ENCODE measurements around the gene ATP6V1D. TPM values are rescaled to one million over a fixed set of nuclear protein-coding genes. Genes with fewer than 3 reads are reported as not detected.

Gene ATP6V1D
- total RNA-seq, 1 donor: 168 TPM

DNA sequence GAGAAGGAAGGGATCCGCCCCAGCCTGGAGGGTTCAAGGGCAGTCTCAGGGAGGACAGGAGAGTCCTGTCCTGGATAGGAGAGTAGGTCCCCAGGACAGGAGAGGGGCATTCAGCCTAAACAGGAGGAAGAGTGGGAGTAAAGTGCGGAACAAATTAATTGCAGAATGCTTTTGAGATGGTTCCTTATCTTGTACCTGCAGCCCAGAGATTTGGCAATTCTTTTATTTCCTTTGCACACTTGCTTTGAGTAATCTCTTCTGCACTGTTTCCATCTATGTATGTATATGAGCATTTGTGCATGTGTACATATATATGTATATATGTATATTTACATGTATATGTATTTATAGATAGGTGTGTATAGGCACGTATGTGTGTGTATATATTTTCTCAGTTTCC is 29.7 kb upstream of the ATP6V1D start:
- TF ChIP-seq, protein P1, sequence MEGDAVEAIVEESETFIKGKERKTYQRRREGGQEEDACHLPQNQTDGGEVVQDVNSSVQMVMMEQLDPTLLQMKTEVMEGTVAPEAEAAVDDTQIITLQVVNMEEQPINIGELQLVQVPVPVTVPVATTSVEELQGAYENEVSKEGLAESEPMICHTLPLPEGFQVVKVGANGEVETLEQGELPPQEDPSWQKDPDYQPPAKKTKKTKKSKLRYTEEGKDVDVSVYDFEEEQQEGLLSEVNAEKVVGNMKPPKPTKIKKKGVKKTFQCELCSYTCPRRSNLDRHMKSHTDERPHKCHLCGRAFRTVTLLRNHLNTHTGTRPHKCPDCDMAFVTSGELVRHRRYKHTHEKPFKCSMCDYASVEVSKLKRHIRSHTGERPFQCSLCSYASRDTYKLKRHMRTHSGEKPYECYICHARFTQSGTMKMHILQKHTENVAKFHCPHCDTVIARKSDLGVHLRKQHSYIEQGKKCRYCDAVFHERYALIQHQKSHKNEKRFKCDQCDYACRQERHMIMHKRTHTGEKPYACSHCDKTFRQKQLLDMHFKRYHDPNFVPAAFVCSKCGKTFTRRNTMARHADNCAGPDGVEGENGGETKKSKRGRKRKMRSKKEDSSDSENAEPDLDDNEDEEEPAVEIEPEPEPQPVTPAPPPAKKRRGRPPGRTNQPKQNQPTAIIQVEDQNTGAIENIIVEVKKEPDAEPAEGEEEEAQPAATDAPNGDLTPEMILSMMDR (IDR thresholded peaks at IDR 0.05; ENCODE audit: insufficient read depth, low read depth, low read length): no peak
- no peak overlapping the region for H3K4me3 ChIP-seq (ENCODE audit: low read depth, low read length)
- DNase-seq (ENCODE audit: low read depth): no peak

DNA sequence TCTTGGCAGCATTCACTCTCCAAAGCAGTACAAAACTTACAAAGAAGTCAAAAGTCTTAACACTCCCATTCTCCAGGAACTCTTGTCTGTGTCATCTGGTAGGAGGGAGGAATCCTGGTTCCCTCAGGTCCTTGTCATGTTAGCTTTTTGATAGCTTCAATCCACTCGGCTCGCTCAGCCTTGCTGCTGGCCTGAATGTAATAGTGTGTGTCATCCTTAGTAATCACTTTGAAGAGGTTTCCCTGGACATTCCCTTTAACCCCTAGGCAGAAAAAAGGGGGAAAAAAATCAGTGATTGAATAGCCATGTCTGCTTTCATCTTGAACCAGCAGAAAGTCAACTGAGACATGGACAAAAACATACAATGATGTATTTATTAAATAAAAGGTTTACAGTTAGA is 27.6 kb upstream of the ATP6V1D start:
- TF ChIP-seq, protein P1 (IDR thresholded peaks at IDR 0.05; ENCODE audit: insufficient read depth, low read depth, low read length): no peak
- no peak overlapping the region for H3K4me3 ChIP-seq (ENCODE audit: low read depth, low read length)
- DNase-seq (ENCODE audit: low read depth): no peak

DNA sequence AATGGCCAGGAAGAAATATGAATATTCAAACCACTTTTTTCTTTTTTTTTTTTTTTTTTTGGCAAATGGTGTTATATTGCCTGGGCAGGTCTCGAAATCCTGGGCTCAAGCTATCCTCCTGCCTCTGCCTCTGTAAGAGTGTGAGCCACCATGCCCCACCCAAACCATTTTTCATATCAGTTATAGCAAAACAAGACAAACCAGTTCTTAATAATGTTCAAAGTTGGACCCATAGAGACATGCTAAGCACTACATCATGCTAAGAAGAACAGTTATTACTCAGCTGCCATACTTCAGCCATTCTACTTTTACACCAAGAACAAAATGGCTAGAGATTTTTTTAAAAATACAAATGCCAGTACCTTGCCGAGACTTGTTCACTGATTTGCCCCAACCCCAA is 26.0 kb upstream of the ATP6V1D start:
- DNase-seq (ENCODE audit: low read depth): no peak
- H3K4me3 ChIP-seq (ENCODE audit: low read depth, low read length): no peak overlapping the region
- TF ChIP-seq, protein P1 (IDR thresholded peaks at IDR 0.05; ENCODE audit: insufficient read depth, low read depth, low read length): no peak

- TF ChIP-seq, protein P1 (IDR thresholded peaks at IDR 0.05; ENCODE audit: insufficient read depth, low read depth, low read length): no peak
- no peak overlapping the region for H3K4me3 ChIP-seq (ENCODE audit: low read depth, low read length)
- DNase-seq (ENCODE audit: low read depth): no peak
Observed at GRCh38 chr14:67385120-67385519, 25.5 kb upstream of the ATP6V1D start.

DNA sequence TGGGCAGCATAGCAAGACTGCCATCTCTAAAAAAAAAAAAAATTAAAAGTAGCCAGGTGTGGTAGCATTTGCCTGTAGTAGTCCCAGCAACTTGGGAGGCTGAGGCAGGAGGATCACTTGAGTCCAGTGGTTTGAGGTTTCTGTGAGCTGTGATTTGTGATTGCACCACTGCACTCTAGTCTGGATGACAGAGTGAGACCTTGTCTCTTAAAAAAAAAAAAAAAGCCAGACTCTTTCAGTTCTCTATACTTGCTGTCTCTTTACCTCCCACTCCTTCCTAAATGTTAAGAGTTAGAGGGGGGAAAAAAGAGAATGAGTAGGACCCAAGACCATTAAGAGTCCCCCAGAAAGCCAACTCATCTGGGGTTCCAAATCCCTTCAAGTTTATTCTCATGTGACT is 18.3 kb upstream of the ATP6V1D start:
- H3K4me3 ChIP-seq (ENCODE audit: low read depth, low read length): no peak overlapping the region
- no peak for DNase-seq (ENCODE audit: low read depth)
- TF ChIP-seq, protein P1 (IDR thresholded peaks at IDR 0.05; ENCODE audit: insufficient read depth, low read depth, low read length): no peak

DNA sequence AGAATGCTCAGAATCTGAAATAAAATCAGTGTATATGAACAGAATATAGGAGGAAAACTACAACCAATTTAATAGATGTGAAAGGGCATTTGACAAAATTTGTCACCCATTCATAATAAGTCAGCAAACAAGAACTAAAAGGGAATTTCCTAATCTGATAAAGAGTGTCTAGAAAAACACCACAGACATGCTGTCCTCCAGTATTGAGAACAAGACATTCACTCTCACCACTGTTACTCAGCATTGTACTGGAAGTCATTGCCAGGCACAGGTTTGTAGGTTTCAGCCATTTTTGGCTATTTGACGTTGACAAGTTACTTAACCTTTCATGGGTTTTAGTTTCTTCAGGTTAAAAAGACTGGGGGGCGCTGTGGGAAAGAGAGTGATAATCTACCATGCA is 13.7 kb upstream of the ATP6V1D start:
- no peak overlapping the region for H3K4me3 ChIP-seq (ENCODE audit: low read depth, low read length)
- TF ChIP-seq, protein P1 (IDR thresholded peaks at IDR 0.05; ENCODE audit: insufficient read depth, low read depth, low read length): no peak
- DNase-seq (ENCODE audit: low read depth): no peak

DNA sequence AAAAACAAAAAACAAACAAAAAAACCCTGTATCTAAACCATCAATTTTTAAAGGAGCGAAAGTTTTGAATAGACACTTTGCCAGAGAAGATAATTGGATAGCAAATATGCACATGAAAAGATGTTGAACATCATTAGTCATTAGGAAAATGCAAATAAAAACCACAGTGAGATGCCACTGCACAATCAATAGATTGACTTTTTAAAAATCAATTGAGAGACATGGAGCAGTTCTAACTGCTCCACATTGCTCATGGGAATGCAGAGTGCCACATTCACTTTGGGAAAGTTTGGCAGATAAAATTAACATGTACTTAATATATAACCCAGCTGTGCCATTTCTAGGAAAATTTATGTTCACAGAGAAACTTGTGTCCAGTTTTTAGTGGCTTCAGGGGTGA is 13.2 kb upstream of the ATP6V1D start:
- TF ChIP-seq, protein P1 (IDR thresholded peaks at IDR 0.05; ENCODE audit: insufficient read depth, low read depth, low read length): no peak
- no peak overlapping the region for H3K4me3 ChIP-seq (ENCODE audit: low read depth, low read length)
- no peak for DNase-seq (ENCODE audit: low read depth)
